HG02884 (cell line): ENCODE results near the gene IL36RN.

Source experiments
- ATAC-seq: cut with Tn5 transposase; IDR thresholded peaks from one replicate; pipeline ENCODE4 v1.9.1; 2021; ENCODE audit warnings: mild to moderate bottlenecking, moderate library complexity; ENCODE audit not compliant: unreplicated experiment

Gene IL36RN

GRCh38 chr2:113046465-113046864 lies 12.5 kb upstream of the IL36RN start:
- no peak for ATAC-seq

- ATAC-seq = no peak
These were observed 7.8 kb upstream of the IL36RN start for GRCh38 chr2:113050921-113051895.

- ATAC-seq = no peak
These were observed 6.5 kb upstream of the IL36RN start, which contains the start of gene IL36B for GRCh38 chr2:113052396-113052917. Gene IL36B (minus strand): TSS chr2:113052867.

GRCh38 chr2:113053666-113054065 lies 5.3 kb upstream of the IL36RN start:
- no peak for ATAC-seq

- no peak for ATAC-seq
These were observed 4.9 kb upstream of the IL36RN start for GRCh38 chr2:113054066-113054465.

GRCh38 chr2:113056521-113056920 lies 2.5 kb upstream of the IL36RN start:
- no peak for ATAC-seq

GRCh38 chr2:113057117-113057516 lies 1.9 kb upstream of the IL36RN start:
- no peak for ATAC-seq

GRCh38 chr2:113058411-113058994 lies 495 bp upstream of the IL36RN start:
- no peak for ATAC-seq

GRCh38 chr2:113060396-113060795 lies 1.4 kb downstream of the IL36RN start:
- no peak for ATAC-seq

GRCh38 chr2:113060796-113061195 lies 1.8 kb downstream of the IL36RN start:
- no peak for ATAC-seq

GRCh38 chr2:113061241-113061640 lies 2.2 kb downstream of the IL36RN start:
- ATAC-seq = no peak

GRCh38 chr2:113061896-113062770 lies 3.1 kb downstream of the IL36RN start:
- ATAC-seq = no peak

GRCh38 chr2:113064281-113064680 lies 5.3 kb downstream of the IL36RN start:
- ATAC-seq = no peak

- no peak for ATAC-seq
These were observed 5.9 kb downstream of the IL36RN start for GRCh38 chr2:113064898-113065297.

GRCh38 chr2:113067681-113068080 lies 8.7 kb downstream of the IL36RN start, which contains the start of gene IL1F10:
Gene IL1F10 (plus strand): TSS chr2:113067970. CDS start chr2:113072739, 4,769 bp downstream.
- no peak for ATAC-seq

GRCh38 chr2:113068249-113068648 lies 9.3 kb downstream of the IL36RN start:
- no peak for ATAC-seq

- no peak for ATAC-seq
These were observed 9.9 kb downstream of the IL36RN start for GRCh38 chr2:113068706-113069485.

- ATAC-seq = no peak
These were observed 10.9 kb downstream of the IL36RN start for GRCh38 chr2:113069676-113070605.

GRCh38 chr2:113070606-113070975 lies 11.6 kb downstream of the IL36RN start:
- ATAC-seq = no peak
